GM23248 (cell line): ENCODE data around the gene FBH1. TPM values are rescaled to one million over a fixed set of nuclear protein-coding genes. Genes with fewer than 3 reads are reported as not detected.

Experiments
- DNase-seq: peaks from one replicate; pipeline ENCODE4 v3.0.0-alpha.2; 2015
- H2AFZ ChIP-seq: fragments of 200-600 bp; sonication (generic); 2 replicates; pipeline ENCODE4 v1.6.1; 2016; ENCODE audit warnings: antibody characterized with exemption
- H3F3A ChIP-seq: fragments of 200-600 bp; sonication (generic); 2 replicates; pipeline ENCODE4 v1.6.1; 2016; ENCODE audit warnings: mild to moderate bottlenecking, antibody characterized with exemption, mixed run types; ENCODE audit not compliant: insufficient read depth
- H3K27ac ChIP-seq: fragments of 200-600 bp; sonication (generic); 2 replicates; pipeline ENCODE4 v1.5.1; 2016; ENCODE audit warnings: mild to moderate bottlenecking
- H3K27me3 ChIP-seq: fragments of 200-600 bp; sonication (generic); replicated peaks from 2 replicates; pipeline ENCODE4 v1.6.1; 2016; ENCODE audit warnings: mild to moderate bottlenecking; ENCODE audit not compliant: insufficient read depth
- H3K36me3 ChIP-seq: fragments of 200-600 bp; sonication (generic); 2 replicates; pipeline ENCODE4 v1.6.1; 2016; ENCODE audit warnings: low read depth, mild to moderate bottlenecking
- H3K4me1 ChIP-seq: fragments of 200-600 bp; sonication (generic); 2 replicates; pipeline ENCODE4 v1.6.1; 2016; ENCODE audit warnings: mild to moderate bottlenecking; ENCODE audit not compliant: insufficient read depth
- H3K4me2 ChIP-seq: fragments of 200-600 bp; sonication (generic); one replicate; pipeline ENCODE4 v1.6.1; 2016; ENCODE audit warnings: mild to moderate bottlenecking; ENCODE audit not compliant: unreplicated experiment
- H3K4me3 ChIP-seq: fragments of 200-600 bp; sonication (generic); 2 replicates; pipeline ENCODE4 v1.5.1; 2016; ENCODE audit warnings: mild to moderate bottlenecking
- H3K79me2 ChIP-seq: fragments of 200-600 bp; sonication (generic); 2 replicates; pipeline ENCODE4 v1.6.1; 2016; ENCODE audit warnings: mild to moderate bottlenecking; ENCODE audit not compliant: insufficient read depth
- H3K9ac ChIP-seq: fragments of 200-600 bp; sonication (generic); 2 replicates; pipeline ENCODE4 v1.6.1; 2016; ENCODE audit warnings: mild to moderate bottlenecking
- H3K9me2 ChIP-seq: fragments of 200-600 bp; sonication (generic); 2 replicates; pipeline ENCODE4 v1.6.1; 2016; ENCODE audit warnings: mixed run types, mild to moderate bottlenecking, moderate library complexity; ENCODE audit not compliant: insufficient read depth
- H3K9me3 ChIP-seq: fragments of 200-600 bp; sonication (generic); one replicate; pipeline ENCODE4 v1.6.1; 2017; ENCODE audit warnings: low read depth
- H4K20me1 ChIP-seq: fragments of 200-600 bp; sonication (generic); 2 replicates; pipeline ENCODE4 v1.6.0; 2016; ENCODE audit not compliant: insufficient read depth
- EZH2 ChIP-seq: fragments of 200-600 bp; sonication (generic); IDR thresholded peaks from 2 replicates; pipeline ENCODE4 v1.6.1; 2018; ENCODE audit warnings: antibody characterized with exemption, mild to moderate bottlenecking; ENCODE audit not compliant: insufficient read depth, poor library complexity, severe bottlenecking
- EZH2phosphoT487 ChIP-seq: fragments of 200-600 bp; sonication (generic); IDR thresholded peaks from 2 replicates; pipeline ENCODE4 v1.6.1; 2018; ENCODE audit warnings: antibody characterized with exemption, moderate library complexity, mild to moderate bottlenecking, low read depth; ENCODE audit not compliant: insufficient read depth
- WGBS, 2 experiments: methylation state at CpG; one replicate each; pipeline ENCODE4 v1.1.6; 2015 to 2017; ENCODE audit warnings: low lambda C conversion rate in 2 of 2, low coverage in 1 of 2; ENCODE audit errors: missing lambda C conversion rate in 2 of 2; 5-methylcytosine and 5-hydroxymethylcytosine counted together
- in situ Hi-C: fragments of 300-500 bp; cut with MboI; formaldehyde crosslinking; loops from 2 replicates; pipeline ENCODE4 v1.15.0; 2020
- polyA plus RNA-seq: library from polyadenylated mRNA; unstranded; fragments of >200 nt; fragmentation: Nextera tagmentation; extraction: Ambion mirVana; gene quantifications from 2 replicates; pipeline ENCODE4 v1.2.1, GENCODE V29; 2016
- total RNA-seq: library from RNA; depleted of rRNA; stranded (reverse); fragments of >200 nt; shearing (Covaris generic); gene quantifications from 2 replicates; pipeline ENCODE4 v1.2.3, GENCODE V29; 2014

FBH1 gene
- total and polyA plus RNA-seq, 2 experiments from 2014 or later = 66.4 to 79.3 TPM

DNA sequence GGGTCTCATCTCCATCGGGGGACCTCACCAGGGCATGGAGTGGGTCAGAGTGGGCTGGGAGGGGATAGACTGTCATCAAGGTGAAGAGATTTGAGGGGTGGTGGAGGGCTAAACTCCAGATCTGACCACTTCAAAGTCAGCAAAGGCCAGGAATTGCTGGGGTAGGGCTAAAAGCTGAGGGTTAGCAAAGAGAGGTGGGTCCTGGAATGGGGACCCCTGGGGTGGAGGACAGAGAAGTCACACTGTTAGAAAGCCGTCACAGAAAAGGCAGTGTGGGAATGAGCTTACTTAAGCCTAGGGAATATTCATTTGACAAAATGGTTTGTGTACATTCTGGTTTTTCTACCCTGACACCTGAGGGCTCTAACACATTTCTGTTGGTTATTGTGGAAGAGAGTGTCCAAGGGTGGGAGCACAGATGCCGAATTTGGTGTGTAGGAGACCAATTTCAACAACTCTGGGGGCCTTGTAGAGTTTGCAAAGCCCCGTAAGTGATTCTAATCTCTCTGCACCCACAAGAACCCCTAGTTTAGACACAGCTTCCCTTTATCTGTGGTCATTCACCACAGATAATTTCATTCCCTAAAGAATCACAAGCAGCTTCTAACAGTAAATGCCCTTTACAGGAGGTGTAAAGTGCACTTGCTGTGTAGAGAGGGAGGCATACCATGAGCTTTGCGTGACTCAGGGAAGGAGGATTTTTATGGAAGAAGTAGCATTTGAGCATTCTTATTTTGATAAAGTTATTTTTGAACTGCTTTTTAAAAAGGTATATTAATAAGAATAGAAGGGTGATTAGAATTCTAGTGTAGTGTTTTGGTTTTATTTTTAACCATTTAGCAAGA, 6.4 kb downstream of the FBH1 start:
- H3K4me2 ChIP-seq = no peak overlapping the region
- no peaks in the 10 kb centered on the region for H3K9me2 ChIP-seq
- no peaks in the 10 kb centered on the region for H4K20me1 ChIP-seq
- DNase-seq = no peak
- H3K36me3 ChIP-seq = peaks cover 19% of the 10 kb centered on the region
- peaks cover 100% of the 10 kb centered on the region for H3K79me2 ChIP-seq
- H3K9me3 ChIP-seq = no peaks in the 10 kb centered on the region
- TF ChIP-seq EZH2phosphoT487 (no peak), EZH2 (no peak)
- H2AFZ ChIP-seq = no peak overlapping the region
- no peaks in the 10 kb centered on the region for H3K27me3 ChIP-seq
- in situ Hi-C loops = no loop called here
- peaks cover 14% of the 10 kb centered on the region for H3K4me1 ChIP-seq
- peaks cover 9% of the 10 kb centered on the region; the same call in 1 of the 2 replicates for H3F3A ChIP-seq
- no peak overlapping the region for H3K27ac ChIP-seq
- WGBS, 2 experiments = 97 to 100% methylated on average over 5 of the region's 5 CpGs
- no peak overlapping the region for H3K9ac ChIP-seq
- no peak overlapping the region for H3K4me3 ChIP-seq

DNA sequence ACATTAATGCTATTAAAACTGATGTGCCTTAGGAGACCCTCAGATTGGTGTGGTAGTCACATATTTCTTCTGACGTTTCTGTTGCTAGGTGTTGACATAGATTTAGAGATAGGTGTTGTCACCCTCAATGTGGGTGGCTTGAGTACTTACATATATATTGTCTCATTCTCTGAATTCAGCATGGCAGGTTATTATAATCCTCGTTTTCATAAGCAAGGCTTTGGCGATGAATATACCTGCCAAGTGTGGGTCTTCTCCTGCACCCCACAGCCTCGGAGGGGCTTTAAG, 7.0 kb downstream of the FBH1 start:
- Histone ChIP-seq H3K4me3 (no peak overlapping the region), H3F3A (peaks cover 9% of the 10 kb centered on the region; the same call in 1 of the 2 replicates), H4K20me1 (no peaks in the 10 kb centered on the region), H3K4me1 (0 out of 2 replicates have a peak, but pooled peaks cover 8% of the 10 kb centered on the region), H3K27me3 (no peaks in the 10 kb centered on the region), H2AFZ (no peak overlapping the region), H3K4me2 (no peak overlapping the region), H3K36me3 (peaks cover 19% of the 10 kb centered on the region), H3K9me3 (no peaks in the 10 kb centered on the region), H3K79me2 (peaks cover 100% of the 10 kb centered on the region), H3K27ac (no peak overlapping the region), H3K9ac (no peak overlapping the region), H3K9me2 (no peaks in the 10 kb centered on the region)
- no peak for DNase-seq
- in situ Hi-C loops = no loop called here
- TF ChIP-seq EZH2 = no peak
- TF ChIP-seq EZH2phosphoT487 = no peak
- WGBS, 2 experiments = 75 to 77% methylated on average over 4 of the region's 4 CpGs

DNA sequence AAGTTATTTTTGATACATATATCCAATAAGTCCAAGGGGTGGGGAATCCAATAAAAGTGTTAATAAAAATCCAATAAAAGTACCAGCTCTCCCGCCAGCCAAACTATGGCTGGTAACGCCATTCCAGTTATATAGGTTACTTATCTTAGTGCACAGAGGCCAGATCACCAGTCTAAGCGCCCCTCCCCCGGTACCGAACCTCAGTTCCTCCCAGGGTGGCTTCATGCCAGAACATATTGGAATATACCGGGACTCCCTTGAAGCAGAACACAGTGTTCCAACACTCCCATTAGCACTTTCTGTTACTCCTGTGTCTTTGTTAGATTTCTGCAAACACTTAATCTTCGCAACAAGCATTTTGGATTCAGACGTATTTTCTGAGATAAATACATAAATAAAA, 7.5 kb downstream of the FBH1 start:
- H3K36me3 ChIP-seq = peaks cover 19% of the 10 kb centered on the region
- no peaks in the 10 kb centered on the region for H3K9me3 ChIP-seq
- H4K20me1 ChIP-seq = no peaks in the 10 kb centered on the region
- WGBS, 2 experiments = 86 to 88% methylated on average over 8 of the region's 8 CpGs
- H3K9ac ChIP-seq = no peak overlapping the region
- DNase-seq = no peak
- 0 out of 2 replicates have a peak, but pooled peaks cover 3% of the 10 kb centered on the region for H3K4me1 ChIP-seq
- peaks cover 9% of the 10 kb centered on the region; the same call in 1 of the 2 replicates for H3F3A ChIP-seq
- no peak overlapping the region for H3K4me3 ChIP-seq
- no peak overlapping the region for H2AFZ ChIP-seq
- in situ Hi-C loops = no loop called here
- H3K9me2 ChIP-seq = no peaks in the 10 kb centered on the region
- H3K79me2 ChIP-seq = peaks cover 100% of the 10 kb centered on the region
- no peaks in the 10 kb centered on the region for H3K27me3 ChIP-seq
- TF ChIP-seq EZH2 (no peak), EZH2phosphoT487 (no peak)
- H3K27ac ChIP-seq = no peak overlapping the region
- no peak overlapping the region for H3K4me2 ChIP-seq

DNA sequence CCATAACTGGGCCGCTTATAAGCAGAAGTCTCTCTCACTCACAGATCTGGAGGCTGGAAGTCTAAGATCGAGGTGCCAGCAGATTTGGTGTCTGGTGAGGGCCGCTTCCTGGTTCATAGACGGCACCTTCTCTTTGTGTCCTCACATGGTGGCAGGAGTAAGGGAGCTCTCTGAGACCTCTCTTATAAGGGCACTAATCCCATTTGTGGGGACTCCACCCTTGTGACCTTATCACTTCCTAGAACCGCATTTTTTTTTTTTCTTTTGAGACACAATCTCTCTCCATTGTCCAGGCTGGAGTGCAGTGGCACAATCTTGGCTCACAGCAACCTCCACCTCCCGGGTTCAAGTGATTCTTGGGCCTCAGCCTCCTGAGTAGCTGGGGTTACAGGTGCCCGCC, 8.1 kb downstream of the FBH1 start:
- Histone ChIP-seq H3K4me2 (no peak overlapping the region), H3K9me3 (no peaks in the 10 kb centered on the region), H3K4me3 (no peak overlapping the region), H3K79me2 (peaks cover 100% of the 10 kb centered on the region), H3K27ac (no peak overlapping the region), H3K4me1 (no peaks in the 10 kb centered on the region), H2AFZ (no peak overlapping the region), H3F3A (peaks cover 9% of the 10 kb centered on the region; the same call in 1 of the 2 replicates), H3K27me3 (no peaks in the 10 kb centered on the region), H4K20me1 (no peaks in the 10 kb centered on the region), H3K36me3 (peaks cover 19% of the 10 kb centered on the region), H3K9me2 (no peaks in the 10 kb centered on the region), H3K9ac (no peak overlapping the region)
- TF ChIP-seq EZH2 = no peak
- no peak for TF ChIP-seq EZH2phosphoT487
- WGBS, 2 experiments = 83 to 90% methylated on average over 6 to 7 of the region's 7 CpGs
- no peak for DNase-seq
- in situ Hi-C loops = no loop called here
